Medulla oblongata (tissue), 1 donor: ENCODE measurements around the gene ACOT7.

ENCODE experiments used
- DNase-seq: peaks from one replicate; pipeline ENCODE4 v3.0.0-alpha.2; 2015; ENCODE audit errors: extremely low spot score

ACOT7 gene

DNA sequence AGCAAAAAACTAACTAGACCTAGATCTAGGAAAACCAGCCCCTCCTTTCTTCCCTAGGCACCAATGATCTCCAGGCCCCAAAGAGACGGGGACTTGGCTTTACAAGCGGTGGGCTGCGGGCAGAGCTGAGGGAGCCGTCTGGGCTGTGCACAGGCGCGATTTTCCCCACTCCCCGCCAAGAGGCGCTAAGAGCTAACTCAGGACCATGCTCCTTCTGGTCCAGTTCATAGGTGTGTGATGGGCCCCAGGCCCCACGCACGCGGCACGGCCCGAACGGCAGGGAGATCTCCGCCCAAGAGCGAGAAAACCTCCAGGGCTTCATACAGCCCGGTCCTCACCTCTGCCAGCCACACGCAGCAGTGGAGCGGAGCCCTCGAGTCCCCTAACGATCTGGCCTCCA lies 125.2 kb downstream of the ACOT7 start:
- no peak for DNase-seq

DNA sequence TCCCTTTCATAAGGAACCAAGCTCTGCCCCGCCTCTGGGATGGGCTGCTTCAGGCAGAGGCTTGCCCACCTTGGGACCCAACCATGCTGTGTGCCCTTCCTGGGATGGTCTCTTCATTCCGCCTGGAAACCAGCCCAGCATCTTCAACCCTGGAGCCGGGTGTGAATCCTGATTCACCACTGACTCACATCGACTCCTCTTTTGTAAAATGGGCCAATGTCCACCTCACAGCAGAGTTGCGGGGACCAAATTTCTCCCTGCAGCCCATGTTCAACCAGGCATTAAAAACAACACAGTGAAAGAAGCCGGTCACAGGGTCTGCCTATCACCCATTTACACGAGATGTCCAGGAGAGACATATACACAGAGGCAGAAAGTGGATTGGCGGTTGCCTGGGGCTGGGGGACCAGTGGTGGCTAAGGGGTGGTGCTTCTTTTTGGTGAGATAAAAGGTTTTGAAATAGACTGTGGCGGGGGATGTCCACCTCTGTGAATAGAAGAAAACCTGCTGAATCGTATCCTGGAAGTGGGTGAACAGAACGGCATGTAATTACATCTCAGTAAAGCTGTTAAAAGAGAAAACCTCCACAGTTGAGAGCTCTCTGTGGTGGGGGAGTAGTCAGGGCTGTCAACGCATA lies 125.8 kb downstream of the ACOT7 start:
- no peak for DNase-seq

DNA sequence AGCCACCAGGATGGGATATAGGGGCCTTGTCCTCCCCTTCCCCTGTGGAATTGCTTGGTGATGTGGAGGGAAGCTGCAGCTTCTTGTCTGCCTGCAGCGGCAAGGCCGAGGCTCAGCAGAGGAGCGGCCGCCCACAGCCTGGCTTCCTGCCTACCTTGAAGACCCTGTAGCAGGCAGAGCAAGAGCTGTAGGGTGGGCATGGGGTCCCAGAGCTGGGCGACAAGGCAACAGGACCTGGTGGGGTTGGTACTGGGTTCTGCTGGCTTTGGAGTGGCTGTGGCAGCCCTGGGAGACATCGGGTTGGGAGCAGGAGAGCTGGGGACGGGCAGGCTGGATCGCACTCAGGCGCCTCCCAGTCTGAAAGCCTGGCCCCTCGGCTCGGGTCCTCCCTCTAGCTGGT lies 126.9 kb downstream of the ACOT7 start:
- no peak for DNase-seq

DNA sequence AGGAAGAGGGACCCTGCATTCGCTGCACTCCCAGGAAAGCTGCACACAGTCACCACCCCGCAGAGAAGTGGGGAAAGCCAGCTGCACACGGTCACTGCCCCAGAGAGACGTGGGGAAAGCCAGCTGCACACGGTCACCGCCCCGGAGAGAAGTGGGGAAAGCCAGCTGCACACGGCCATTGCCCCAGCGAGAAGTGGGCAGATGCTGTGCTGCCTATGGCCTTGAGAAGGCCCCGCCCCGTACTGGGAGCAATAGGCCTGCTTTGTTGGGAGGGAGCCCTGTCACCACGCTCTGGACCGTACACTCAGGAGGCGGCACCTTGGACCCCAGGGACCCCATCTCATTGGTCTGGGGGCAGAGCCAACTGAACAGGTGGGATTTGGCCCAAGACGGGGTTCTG lies 128.4 kb downstream of the ACOT7 start:
- DNase-seq: no peak

DNA sequence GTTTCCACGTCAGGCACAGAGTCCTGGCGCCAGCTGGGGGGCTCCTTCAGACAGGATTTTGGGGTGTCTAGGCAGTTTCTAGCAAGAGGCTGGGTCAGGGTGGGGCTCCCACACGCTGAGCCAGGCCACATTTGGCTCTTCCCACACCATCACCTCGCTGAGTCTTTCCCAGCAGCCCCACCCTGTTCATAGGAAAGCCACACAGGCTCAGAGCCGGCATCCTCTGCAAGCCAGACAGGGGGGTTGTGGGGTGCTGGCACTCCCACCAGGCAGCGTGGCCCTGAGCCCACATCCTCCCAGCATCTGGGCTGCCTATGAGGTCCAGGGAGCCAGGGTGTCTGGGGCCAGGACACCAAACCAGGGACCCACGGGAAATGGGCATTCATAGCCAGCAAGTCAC lies 129.9 kb downstream of the ACOT7 start:
- no peak for DNase-seq

DNA sequence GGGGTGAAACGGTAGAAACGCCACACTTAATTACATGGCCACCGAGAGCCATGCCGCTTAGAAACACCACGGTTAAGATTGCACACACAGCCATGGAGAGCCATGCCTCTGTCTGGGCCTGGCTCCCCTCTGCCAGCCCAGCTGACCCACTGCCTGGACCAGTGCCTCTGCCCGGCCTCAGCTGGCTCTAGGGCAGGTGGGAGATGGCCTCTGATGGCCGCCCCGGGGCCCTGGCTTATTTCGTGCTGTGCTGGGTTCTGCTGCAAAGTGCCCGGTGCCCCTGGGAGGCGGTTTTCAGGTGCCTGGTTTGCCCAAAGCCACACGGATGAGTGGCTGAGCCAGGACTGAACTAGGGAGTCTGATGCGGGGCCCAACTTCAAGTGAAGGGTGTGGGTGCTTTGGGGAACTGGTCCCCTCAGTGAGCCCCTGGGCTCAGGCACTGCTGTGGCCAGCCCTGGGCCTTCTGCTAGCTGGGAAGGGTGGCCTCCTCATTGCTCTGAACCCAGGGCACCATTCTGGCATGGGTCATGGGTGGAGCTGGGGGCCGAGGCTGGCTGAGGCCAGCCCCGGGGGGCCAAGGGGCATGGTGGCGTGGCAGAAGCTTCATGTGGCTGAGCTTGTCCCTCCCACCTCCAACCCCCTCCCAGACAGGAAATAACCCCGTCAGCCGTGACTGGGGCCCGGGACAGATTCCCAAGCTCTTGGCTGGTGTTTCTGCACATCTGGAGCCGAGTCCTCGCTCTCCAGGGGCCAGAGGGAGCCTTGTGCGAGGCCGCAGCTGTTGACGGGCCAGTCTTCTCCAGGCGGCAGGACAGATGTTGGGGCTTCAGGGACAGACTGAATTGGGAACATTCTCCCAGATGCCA lies 130.8 kb downstream of the ACOT7 start:
- DNase-seq: no peak

DNA sequence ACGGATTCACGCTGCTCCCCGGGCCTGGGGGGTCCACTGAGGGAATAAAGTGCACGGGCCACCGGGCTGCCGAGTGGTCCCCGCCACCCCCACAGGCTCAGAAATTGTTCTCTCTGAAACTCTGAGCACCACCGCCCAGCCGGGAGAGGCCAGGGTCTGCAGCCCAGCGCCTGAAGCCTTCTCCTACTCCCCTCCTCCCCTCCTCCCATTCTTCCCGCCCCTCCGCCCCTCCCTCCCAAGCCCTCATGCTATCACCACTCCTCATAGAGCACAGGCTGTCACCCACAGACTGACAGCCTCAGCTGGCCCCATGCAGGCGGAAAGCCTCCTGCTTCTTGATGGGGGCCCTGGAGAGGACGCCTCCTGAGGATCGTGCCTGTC lies 132.0 kb downstream of the ACOT7 start:
- no peak for DNase-seq

DNA sequence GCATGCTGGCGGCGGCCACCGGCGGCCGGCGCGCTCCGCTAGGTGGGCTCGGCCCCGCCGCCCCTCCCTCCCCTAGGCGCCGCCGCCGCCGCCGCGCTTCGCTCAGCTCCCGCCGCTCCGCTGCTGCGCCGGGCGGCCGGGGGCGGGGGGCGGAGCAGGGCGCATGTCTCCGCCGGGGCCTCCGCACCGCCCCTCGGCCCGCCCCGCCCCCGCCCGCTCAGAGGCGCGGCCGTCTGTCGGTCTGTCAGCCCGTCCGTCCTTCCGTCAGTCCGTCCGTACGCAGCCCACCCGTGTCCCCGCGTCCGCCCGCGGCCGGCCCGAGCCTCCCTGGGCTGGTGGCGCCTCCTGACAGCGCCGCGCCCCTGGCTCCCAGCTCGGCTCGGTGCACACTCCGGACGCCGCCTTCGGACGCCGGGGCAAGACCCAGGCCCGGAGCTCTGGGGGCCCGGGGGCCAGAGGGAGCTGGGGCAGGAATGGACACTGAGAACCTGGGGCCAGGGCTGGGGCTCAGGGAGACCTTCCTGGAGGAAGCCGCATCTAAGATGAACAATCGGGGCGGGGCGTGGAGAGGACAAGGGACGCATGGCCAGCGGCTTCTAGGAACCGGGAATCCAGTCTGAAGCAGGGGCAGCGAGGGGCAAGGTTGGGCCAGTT lies 132.5 kb downstream of the ACOT7 start, which contains the start of gene GPR153:
TSS of gene GPR153 (minus strand) at position 138 of the 654 bp plus-strand sequence. CDS start 6,193 bp downstream, outside the sequence.
- DNase-seq: no peak

DNA sequence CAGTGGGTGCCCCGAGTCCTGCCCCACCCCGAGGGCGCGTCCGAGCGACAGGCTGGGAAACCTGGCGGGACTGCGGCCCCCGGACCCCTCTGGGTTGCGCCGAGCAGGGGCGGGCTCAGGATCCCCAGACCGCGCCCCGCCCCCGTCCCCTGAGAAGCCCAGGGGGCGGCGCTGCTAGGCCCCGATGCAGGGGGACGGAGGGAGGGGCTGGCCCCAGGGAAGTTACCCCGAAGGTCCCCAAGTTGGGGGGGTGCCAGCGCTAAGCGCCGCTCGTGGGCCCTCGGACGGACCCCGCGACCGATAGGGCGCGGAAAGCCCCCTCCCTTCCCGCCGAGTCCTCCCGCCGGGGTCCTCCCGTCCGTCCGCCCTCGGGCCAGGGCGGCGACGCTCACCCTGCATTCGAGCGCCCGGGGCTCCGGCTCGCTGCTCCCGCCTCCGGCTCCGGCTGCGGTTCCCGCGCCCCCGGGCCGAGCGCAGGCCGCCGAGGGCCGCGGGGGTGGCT lies 133.1 kb downstream of the ACOT7 start:
- no peak for DNase-seq

DNA sequence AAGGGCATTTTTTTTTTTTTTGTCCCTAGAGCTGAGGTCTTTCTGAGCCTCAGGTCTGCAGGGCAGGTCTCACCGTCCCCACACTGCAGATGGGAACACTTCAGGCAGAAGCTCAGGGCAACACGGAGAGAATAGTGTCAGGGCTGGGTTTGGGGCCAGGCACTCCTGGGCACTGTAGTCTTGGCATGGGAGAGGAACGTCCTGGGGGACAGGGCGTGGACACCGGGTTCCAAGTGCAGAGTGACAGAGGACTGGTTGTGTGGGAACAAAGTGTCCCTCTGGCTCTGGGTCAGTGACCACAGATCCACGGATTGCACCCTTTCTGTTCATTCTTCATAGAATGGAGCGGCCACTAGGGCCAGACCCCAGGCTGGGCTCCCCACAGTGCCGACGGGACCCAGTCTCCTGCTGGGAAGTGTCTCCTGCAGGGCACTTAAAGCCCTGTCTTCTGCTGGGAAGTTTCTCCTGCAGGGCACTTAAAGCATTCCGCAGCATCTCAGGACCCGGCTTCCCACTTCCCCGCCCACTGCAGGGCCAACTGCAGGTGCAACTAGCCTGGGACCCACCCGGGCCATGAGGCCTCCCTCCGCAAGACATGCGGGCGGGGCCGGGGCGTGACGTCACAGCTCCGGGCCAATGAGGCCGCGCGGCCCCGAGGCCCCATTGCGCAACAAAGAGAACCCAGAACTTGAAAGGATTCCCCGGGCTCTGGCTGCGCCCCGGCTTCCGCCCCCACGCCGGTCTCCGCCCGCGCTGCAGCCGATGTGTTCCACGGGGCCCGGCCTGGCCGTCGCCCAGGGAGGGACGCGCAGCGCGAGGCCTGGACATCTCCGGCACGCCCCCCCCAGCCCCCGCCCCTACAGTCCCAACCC lies 133.8 kb downstream of the ACOT7 start:
- peak; percentile 54 for DNase-seq

DNA sequence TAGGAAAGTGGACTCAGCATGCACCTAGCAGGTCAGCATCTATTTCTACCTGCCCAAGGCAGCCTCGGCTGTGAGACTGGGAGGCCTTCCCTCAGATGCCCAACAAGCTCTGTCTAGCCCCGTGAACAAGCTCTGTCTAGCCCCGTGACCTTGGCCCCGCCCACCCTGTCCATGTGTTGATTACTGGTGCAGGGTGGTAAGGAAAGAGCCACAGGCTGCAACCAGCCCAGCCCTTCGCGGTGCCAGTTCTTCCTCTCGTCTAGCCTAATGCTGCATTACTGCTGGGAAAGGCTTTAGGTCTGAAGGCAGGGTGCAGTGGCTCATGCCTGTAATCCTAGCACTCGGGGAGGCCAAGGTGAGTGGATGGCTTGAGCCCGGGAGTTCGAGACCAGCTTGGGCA lies 134.9 kb downstream of the ACOT7 start:
- DNase-seq: no peak

DNA sequence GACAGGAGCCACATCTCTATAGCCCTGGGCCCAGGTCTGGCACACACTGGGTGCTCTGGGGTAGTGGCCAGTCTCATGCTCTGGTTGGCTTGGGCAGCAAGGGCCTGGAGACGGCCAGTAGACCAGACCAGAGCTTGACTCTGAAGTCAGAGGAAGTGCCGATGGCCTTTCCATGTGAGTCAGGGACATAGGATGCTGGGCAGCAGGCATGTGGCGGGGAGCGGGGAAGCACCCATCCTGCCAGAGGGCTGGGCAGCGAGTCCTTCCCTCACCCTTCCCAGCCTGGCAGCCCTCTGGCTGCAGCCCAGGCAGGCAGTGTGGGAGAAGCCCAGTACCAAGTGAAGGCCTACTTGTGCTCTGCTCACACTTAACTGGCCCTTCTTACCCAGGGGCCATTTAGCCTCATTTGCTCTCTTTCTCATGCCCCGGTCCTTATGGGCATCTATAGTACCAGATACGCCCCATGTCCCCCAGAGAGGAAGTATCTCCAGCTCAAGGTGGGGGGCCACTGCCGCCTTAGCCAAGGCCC lies 136.0 kb downstream of the ACOT7 start:
- no peak for DNase-seq

DNA sequence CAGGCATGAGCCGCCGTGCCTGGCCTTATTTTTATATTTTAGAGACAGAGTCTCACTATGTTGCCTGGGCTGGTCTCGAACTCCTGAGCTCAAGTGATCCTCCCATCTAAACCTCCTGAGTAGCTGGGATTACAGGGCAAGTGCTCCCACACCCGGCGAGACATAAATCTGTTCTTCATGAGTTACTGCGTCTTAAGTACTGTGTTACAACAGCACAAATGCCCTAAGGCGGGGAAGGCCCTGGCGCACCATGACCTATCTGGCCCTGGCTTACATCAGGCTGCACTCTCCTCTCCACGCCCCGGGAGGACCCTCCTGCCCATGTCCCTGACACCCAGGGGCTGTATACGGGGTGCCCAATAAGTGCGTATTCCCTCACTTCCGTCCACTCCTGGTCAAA lies 136.9 kb downstream of the ACOT7 start:
- no peak for DNase-seq

DNA sequence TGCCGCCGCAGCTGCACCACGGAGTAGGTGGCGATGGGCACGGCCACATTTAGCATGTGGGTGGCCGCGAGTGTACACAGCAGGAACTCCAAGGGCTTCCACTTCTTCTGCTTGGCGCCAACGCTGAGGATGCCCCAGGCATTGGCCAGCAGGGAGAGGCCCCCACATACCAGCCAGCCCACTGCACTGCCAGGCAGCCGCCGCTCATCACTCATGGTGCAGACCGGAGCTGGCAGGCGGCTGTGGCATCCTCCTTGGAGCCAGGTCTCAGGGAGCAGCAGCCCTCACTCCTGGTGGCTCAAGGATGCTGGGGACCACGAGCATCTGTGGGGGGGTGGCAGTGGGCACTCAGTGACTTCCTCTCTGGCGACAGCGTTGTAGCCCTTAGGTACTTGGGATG lies 138.9 kb downstream of the ACOT7 start:
- DNase-seq: no peak

DNA sequence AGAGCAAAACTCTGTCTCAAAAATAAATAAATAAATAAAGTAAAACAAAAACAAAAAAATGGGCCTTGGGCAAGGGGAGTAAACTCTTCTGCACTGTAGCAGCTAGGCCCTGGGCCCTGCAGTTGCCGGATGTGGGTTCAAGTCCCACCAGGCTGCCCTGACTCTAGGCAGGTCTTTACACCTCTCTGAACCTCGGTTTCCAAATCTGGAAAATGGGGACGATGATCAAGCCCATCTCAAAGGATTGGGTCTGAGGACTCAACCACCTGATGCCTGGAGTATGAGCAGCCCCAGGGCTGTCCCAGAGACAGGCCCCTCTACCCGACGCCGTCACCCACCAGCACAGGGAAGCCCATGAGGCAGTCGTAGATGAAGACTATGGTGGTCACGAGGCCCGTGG lies 140.2 kb downstream of the ACOT7 start:
- no peak for DNase-seq

DNA sequence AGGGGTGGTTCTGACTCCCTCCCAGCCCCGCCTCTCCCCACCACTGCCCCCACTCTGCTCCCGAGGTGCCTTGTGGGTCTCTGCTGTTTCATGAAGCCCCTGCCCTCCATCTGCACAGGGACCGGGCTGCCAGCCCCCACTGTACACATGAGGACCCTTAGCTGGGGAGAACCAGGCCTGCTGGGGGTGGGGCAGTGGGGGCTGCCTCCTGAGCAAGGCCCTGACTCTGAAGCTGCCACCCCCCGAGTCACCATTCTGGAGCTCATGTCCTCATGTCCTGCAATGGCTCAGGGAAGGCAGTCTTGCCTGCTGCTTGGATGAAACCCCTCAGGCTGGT lies 141.2 kb downstream of the ACOT7 start:
- DNase-seq: no peak

DNA sequence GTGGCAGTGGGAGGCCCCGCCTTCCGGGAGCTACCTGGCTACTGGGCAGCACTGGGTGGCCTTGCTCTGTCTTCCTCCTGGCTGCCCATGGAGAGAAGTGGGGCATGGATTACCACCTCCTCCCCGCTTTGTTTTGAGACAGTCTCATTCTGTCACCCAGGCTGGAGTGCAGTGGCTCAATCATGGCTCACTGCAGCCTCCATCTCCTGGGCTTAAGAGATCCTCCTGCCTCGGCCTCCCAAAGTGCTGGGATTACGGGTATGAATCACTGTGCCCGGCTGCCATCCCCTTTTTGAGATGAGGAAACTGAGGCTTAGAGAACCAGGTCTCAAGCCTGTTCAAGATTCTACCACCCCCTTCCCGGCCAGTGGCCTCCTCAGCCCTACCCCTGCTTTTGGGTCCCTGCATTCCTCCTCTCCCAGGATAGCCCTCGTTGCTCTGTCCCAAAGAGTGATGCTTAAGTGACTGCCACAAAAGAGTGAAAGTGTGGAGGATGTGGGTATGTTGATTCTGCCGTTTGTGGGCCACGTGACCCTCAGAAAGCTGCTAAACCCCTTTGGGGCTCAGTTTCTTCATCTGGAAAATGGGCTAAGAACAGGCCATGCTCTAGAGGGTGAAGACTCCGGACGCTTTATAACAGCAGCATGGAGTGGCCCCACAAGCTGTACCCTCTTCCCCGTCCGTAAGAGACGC lies 141.7 kb downstream of the ACOT7 start:
- no peak for DNase-seq

DNA sequence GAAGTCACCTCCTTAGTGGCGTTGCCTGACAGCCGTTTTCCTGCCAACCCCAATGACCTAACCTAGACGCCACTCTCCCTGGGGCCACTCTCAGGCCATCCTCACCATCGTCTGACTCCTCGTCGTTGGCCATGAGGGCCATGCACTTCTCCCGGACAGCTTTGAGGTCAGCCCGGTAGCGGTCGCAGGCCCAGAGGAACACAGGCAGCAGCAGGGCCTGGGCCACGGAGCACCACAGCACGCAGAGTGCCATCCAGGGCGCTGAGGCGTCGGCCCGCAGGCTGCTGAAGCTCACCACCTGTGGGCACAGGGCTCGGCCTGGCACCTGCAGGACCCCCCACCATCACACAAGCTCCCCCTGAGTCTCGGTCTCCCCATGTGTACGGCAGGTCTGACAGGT lies 142.3 kb downstream of the ACOT7 start:
- DNase-seq: no peak

DNA sequence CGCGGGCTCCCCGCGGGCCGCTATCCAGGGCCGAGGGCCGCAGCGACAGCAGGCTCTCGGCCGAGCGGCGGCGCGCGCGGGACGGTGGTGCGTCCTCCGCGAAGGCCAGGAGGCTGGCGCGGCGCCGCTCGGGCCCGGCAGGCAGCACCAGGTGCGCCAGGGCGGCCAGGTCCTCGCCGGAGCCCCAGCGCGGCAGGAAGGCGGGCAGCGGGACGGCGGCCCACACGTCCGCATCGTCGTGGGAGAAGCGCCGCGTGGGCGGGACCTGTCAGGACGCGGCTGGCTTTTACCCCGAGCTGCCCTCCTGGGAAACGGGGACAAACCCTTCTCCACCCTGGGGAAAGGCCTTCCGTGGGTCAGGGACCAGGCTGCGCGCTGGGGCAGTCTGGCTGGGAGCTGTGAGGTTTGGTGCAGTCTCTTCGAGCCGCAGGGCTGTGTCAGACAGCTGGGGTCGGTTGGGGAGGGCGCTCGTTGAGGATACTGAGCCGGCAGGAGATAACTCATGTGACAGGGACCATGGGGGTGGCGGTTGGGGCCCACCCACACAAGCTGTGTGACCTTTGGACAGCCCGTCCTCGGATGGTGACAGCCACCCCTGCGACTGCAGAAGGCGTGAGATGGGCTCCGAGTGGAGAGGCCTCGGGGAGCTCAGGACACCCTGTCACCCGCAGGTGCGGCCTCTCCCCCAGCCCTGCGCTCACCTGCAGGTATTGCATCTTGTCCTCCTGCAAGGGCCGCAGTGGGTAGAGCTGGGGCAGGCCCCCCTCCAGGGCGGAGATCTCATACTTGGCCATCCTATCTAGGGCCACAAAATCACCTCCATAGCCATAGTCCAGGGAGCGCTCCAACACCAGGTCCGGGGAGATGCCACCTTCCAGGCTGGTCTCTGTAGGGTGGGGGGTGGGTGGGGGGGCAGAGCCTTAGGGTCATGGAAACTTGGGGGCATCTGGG lies 143.6 kb downstream of the ACOT7 start:
- no peak for DNase-seq
